Activated CD4-positive, alpha-beta T cell treated with anti-CD3 and anti-CD28 coated beads, Interleukin-2, Interleukin-6, amounts not matched to agents 100 ng/mL and 50 ng/mL, durations not matched to agents 16 hours and 8 hours (primary cell): ENCODE data around the gene TMEM80.

Source experiments
- DNase-seq: peaks from one replicate; pipeline ENCODE4 v3.0.0-alpha.2; 2020

TMEM80 gene

GRCh38 chr11:748007-748359, 52.4 kb downstream of the TMEM80 start:
- no peak for DNase-seq

- no peak for DNase-seq
Observed at GRCh38 chr11:749731-750130, 54.1 kb downstream of the TMEM80 start.
